Sciatic nerve (tissue), 2 donors: Measurements from ENCODE around the gene REX1BD. TPM values are rescaled to one million over a fixed set of nuclear protein-coding genes. Genes with fewer than 3 reads are reported as not detected.

ENCODE experiments used
- ATAC-seq: fragments of 200-7000 bp; cut with Tn5 transposase; one replicate; pipeline ENCODE4 v1.9.1; 2020; ENCODE audit warnings: mild to moderate bottlenecking, moderate library complexity
- DNase-seq: peaks from one replicate; pipeline ENCODE4 v3.0.0-alpha.2; 2020; ENCODE audit warnings: low spot score
- intact Hi-C: fragments of 100-400 bp; cut with DNase I; formaldehyde crosslinking; loops from one replicate; pipeline ENCODE4 v1.14.2; 2022
- total RNA-seq: library from RNA; stranded (reverse); fragmentation: NEBNext Ultra II Directional; extraction: Animal tissue kit (Norgen Biotek cat#: 25700); gene quantifications from one replicate; pipeline ENCODE4 v1.2.1, GENCODE V29; 2021
- donor health status: DM: no; HTN: no; CAD: no.
- donor health status: DM: no; HTN: no; CAD: no.

REX1BD gene
- total RNA-seq, 1 donor from 2014 or later, result 58.1 TPM

DNA sequence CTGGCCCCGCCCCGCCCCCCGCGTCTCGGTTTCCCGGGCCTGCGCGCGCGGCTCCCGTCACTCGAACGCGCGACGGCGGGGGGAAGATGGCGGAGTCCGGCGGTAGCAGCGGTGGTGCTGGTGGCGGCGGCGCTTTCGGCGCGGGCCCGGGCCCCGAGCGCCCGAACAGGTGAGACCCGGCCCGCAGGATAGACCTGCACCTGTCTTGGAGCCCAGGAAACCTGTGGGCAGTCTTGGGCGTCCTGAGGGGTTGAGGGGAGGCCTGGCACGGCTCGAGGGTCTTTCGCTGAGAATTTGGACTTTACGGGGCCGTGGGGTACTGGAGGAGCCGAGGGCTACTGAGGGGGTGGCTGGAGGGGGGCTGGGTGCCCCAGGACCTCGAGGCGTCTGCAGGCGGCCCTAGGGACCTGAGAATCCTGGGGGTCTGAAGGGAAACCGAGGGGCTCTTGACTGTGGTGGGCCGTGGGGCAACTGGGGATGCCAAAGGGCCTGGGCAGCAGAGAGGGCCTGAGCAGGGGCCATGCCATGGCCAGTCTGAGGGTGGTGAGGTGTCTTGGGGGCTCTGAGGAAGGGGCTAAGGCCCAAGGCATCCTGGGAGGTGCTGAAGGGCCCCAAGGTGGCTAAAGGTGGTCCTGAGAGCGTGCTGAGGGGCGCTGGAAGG lies 48.5 kb downstream of the REX1BD start, which contains the start of gene KLHL26:
KLHL26 (plus strand) TSS at position 60 of the 661 bp plus-strand sequence; CDS start at position 87, 27 bp downstream.
- DNase-seq (no peak), ATAC-seq (no peak)
- intact Hi-C loops, result loop anchor here (10.0 kb wide), 1 partner anchor 302 kb away; no protein-coding TSS in a partner anchor

- DNase-seq (no peak), ATAC-seq (no peak)
- intact Hi-C loops, result loop anchor here (10.0 kb wide), 1 partner anchor 303 kb away; no protein-coding TSS in a partner anchor
Measured at GRCh38 chr19:18637673-18638630, 49.4 kb downstream of the REX1BD start.

GRCh38 chr19:18639706-18640243 lies 51.2 kb downstream of the REX1BD start:
- intact Hi-C loops, result loop anchor here (10.0 kb wide), 1 partner anchor 305 kb away; no protein-coding TSS in a partner anchor
- DNase-seq (no peak), ATAC-seq (no peak)

Other genes starting within 250 kb of the REX1BD start
- 49.6 TPM for gene PGPEP1, start 248.2 kb upstream of the REX1BD start, total RNA-seq
- gene GDF15, start 202.6 kb upstream of the REX1BD start, total RNA-seq, result 8.3 TPM
- 8.2 TPM for gene LRRC25, start 191.2 kb upstream of the REX1BD start, total RNA-seq
- gene SSBP4, start 169.4 kb upstream of the REX1BD start, total RNA-seq, result 82.5 TPM
- gene ISYNA1, start 150.7 kb upstream of the REX1BD start, total RNA-seq, result 112 TPM
- gene ELL, start 66.7 kb upstream of the REX1BD start, total RNA-seq, result 28.9 TPM
- gene FKBP8, start 45.2 kb upstream of the REX1BD start, total RNA-seq, result 296 TPM
- 97.2 TPM for gene KXD1, start 30.9 kb upstream of the REX1BD start, total RNA-seq
- 779 TPM for gene UBA52, start 16.9 kb upstream of the REX1BD start, total RNA-seq
- gene CRLF1, start 18.0 kb downstream of the REX1BD start, total RNA-seq, result 4.5 TPM
- gene TMEM59L, start 24.1 kb downstream of the REX1BD start, total RNA-seq, result 1.2 TPM
- 26.1 TPM for gene KLHL26, start 48.2 kb downstream of the REX1BD start, total RNA-seq
- gene CRTC1, start 94.9 kb downstream of the REX1BD start, total RNA-seq, result 17.5 TPM
- 7.6 TPM for gene COMP, start 202.5 kb downstream of the REX1BD start, total RNA-seq
- 57.8 TPM for gene UPF1, start 243.2 kb downstream of the REX1BD start, total RNA-seq